HG02852 (cell line): Measurements from ENCODE around the gene PNLDC1.
"Not testable (repeated sequence)": the region's sequence is repeated elsewhere in the genome, so short reads cannot be mapped to it uniquely, and the experiment has no call there.

Source experiments
- ATAC-seq: cut with Tn5 transposase; IDR thresholded peaks from one replicate; pipeline ENCODE4 v1.9.1; 2021; ENCODE audit warnings: mild to moderate bottlenecking, moderate library complexity; ENCODE audit not compliant: unreplicated experiment

Gene PNLDC1

DNA sequence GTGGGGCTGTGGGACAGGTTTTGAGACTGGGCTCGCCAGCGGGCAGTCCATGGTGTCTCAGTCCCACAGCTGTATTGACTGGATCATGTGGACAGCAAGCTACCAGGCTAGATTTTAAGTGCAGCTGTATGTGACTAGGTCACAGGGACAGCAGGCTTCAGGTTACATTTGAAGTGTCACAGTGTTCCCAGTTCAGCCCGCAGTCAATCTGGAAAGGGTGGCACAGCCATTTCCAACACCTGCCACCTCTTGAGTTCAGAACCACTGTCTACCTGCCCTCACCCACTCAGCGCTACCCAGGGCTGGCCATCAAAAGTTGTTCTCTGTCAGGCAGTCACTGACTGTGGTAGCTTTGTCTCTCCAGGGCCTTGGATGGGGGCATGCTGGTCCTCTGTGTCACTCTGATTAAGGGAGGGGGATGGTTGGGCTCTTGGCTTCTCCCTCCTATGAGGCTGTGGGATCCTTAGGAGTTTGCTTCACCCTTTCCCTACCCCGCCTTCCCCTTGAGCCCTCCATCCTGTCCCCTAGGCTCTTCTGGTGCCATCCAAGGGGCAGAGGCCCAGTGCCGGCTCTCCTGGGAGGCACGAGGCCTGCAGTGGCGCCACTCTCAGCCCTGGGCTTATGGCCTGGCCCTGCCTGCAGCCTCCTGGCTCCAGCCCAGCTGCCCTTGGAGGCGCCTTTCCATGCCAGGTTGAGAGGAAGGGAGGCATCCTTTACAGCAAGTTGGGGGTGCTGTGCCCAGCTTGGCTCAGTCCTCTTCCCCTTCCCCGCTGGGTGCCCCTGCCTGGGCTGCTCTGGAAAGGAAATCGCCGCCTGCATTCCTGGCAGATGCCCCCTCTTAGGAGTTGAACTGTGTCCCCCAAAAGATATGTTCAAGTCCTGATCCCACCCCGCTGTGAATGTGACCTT lies 44.9 kb downstream of the PNLDC1 start:
- no peak for ATAC-seq

DNA sequence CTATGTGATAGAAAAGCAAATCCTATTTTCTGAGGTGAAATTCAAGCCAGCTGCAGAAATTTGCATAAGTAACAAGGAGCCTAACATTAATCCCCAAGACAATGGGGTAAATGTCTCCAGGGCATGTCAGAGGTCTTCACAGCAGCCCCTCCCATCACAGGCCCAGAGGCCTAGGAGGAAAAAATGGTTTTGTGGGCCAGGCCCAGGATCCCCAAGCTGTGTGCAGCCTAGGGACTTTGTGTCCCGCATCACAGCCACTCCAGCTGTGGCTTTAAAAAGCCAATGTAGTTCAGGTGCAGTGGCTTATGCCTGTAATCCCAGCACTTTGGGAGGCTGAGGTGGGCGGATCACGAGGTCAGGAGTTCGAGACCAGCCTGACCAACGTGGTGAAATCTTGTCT lies 48.5 kb downstream of the PNLDC1 start:
- ATAC-seq: not testable (repeated sequence)

DNA sequence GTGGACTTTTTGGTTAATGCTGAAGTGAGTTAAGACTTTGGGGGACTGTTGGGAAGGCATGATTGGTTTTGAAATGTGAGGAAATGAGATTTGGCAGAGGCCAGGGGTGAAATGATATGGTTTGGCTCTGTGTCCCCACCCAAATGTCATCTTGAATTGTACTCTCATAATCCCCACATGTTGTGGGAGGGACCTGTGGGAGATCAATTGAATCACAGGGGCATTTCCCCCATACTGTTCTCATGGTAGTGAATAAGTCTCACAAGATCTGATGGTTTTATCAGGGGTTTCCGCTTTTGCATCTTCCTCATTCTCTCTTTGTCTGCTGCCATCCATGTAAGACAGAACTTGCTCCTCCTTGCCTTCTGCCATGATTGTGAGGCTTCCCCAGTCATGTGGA lies 49.8 kb downstream of the PNLDC1 start:
- not testable (repeated sequence) for ATAC-seq

DNA sequence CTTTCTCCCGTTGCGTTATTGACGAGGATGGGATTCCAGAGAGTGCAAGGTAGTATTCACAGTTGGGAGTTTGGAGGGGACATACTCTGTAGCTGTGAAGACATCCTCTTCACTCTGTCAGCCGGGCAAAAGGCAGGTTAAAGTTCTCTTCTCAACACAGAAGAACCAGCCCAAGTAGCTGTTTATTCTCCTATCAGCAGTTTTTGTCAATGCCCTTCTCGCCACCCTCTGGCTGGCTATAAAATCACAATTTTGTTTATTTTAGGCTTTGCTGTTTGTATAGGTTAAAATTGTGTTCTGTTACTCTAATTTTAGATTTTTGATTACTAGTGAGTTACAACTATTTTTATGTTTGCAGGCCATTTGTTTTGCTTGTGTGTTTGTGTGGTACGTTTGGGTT lies 52.8 kb downstream of the PNLDC1 start:
- no peak for ATAC-seq

DNA sequence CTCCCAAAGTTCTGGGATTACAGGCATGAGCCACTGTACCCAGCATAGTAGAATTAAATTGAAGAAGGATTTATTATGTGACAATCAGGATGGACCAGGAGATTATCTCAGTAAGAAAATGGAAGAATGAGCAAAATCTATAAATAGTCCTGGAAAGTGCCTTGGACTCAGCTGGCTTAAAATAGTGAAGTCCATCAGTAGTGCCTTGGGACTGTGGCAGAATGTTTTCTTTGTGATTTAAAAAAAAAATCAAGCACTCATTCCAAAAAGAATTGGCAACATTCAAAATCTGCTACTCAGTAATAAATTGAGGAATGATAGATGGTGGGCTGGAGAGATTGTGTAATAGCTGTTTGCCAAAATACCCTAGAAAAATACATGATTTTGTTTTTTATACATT lies 53.7 kb downstream of the PNLDC1 start:
- no peak for ATAC-seq

DNA sequence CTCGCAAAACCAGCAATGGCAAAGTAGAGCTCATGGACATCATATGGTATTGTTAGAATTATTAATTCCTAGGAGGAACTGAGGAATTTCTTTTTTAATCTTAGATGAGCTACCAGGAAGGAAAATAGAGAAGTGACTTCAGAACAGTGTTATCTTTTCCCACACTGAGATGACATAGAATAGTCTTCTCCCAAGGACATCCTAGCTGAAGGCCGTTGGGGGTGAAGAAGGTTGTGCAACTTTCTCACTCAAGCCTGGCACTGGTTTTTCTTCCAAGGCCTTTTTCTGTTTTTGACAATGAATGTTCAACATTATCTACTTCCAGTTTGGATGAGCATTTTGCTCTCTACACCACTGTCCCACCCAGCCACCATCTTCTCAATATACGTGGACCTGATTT lies 54.9 kb downstream of the PNLDC1 start:
- ATAC-seq: no peak

DNA sequence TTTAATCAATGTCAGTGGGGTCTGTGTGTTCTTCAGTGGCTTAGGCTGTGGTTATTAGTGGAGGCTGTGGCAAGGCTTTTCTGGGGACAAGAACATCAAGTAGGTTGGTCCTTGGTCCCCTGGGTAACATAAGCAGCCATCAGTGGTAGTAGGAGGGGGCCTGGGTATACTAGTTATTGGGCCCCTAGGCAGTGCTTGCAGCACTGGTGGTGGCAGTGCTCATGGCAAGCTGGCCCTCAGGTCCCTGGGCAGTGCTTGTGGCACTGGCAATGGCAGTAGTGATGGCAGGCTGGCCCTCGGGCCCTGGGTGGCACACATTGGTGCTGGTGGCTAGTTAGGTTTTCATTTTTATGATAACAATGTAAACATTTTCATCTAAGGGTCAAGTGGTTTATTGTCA lies 58.2 kb downstream of the PNLDC1 start:
- ATAC-seq: no peak

DNA sequence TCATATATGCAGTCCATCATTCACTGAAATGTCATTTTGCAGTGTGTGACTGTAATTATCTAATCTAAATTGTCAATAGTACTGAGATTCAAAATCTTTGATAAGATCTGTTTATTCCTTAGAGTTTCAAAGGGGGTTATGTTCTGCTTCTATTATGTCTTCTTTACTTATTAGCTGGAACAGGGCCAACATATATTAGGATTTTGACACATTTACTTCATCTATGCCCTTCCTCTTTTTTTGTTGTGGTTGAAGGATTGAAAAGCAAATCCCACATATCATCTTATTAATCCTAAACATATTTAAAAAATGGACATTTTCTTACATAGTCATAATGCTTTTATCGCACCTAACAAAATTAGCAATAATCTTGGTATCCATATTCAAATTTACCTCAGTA lies 60.4 kb downstream of the PNLDC1 start:
- no peak for ATAC-seq

DNA sequence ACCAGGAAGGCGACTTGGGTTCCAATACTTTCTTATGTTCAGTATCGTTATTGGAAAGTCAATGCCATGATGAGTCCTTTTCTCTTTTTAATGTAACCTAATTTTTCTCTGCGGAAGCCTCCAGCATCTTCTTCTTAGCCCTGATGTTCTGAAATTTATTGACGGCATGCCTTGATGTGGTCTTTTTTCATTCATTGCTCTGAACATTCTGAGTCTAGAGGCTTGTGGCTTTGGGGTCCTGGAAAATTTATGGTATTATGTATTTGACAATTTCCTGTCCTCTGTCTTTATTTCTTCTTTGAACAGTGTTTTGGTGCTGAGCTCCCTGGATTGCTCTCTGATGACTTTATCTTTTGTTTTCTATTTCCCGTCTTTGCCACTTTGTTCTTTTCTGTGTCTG lies 62.0 kb downstream of the PNLDC1 start:
- no peak for ATAC-seq

DNA sequence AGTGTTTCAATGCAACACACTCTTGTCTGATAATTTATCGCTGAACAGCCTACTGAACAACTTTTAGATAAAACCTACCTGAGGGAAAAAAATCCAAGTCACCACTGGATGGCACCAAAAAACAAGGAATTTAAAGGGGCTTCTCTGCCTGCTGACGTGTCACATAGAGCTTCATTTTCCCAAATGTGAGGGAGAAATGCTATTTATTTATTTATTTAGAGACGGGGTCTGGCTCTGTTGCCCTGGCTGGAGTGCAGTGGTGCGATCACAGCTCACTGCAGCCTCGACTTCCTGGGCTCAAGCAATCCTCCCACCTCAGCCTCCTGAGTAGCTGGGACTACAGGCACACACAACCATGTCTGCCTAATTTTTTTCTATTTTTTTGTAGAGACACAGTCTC lies 63.3 kb downstream of the PNLDC1 start:
- not testable (repeated sequence) for ATAC-seq

DNA sequence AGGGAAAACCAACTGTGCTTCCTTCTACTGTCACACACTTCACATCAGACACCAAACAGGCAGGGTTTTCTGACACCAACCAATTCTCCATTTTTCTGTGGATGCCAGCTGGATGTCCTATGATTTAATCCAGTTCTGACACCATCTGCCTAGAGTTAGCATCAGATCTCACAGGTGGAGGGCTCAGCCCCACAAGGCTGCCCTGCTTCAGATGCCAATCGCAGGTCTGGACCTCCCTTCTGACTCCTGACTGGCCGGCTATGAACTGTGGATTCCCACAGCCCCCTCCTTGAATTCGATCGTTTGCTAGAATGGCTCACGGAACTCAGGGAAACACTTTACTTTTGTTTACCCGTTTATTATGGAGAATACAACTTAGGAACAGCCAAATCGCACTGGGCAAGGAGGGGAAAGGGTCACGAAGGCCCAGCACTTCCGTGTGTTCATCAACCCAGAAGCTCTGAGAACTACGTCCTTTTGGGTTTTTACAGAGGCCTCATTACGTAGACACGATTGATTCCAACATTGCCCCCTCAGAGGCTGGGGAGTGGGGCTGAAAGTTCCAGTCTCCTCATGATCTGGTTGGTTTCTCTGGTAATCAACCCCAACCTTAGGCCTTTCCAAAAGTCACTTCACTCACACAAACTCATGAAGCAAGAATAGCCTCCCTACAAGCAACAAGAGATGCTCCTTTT lies 65.3 kb downstream of the PNLDC1 start:
- ATAC-seq: no peak

DNA sequence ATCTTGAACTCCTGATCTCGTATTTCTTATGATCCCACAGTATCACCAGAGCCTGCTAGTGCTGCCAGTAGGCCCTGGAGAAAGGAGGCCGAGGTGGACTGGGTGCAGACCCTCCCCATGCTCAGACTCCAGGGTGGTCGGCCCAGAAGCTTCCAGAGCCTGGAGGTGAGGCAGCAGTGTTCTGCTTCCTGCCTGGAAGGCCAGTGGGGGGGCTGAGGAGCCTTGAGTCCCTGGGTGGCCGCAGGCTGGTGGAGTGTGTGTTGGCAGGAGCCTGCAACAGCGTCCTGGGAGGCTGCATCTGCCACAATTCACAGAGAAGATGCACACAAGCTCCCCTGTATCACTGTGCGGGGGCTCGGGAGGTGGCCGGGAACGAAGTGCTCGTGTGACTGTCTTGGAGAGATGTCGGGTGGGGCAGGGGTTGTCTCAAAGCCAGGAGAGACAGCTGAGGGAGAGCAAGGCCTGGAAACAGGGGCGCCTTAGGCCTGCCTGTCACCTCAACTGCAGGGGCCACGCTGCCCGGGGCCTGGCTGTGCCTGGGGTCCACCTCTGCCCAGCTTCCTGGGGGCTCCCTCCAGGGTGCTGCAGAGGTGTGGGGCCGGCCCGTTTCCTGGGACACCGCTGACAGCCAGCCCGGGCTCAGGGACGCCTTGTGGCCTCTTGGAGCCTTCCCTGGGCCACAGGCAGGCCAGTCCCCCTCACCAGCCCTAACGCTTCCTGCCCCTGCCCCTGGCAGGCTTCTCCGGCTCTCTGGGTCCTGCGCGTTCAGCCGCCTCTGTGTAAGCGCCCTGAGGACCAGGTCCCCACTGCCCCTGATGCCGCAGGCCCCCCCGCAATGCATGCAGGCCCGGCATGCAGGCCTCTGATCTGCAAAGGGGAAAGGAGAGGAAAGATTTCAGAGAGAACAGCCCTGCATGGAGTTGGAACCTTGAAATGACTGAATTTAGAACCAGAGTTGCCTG lies 66.5 kb downstream of the PNLDC1 start:
- ATAC-seq: no peak
